Measurements from ENCODE around the gene DAND5.
A peak's percentile ranks its signal among the peaks of the same experiment; 100 is the strongest.

DAND5 gene

DNA sequence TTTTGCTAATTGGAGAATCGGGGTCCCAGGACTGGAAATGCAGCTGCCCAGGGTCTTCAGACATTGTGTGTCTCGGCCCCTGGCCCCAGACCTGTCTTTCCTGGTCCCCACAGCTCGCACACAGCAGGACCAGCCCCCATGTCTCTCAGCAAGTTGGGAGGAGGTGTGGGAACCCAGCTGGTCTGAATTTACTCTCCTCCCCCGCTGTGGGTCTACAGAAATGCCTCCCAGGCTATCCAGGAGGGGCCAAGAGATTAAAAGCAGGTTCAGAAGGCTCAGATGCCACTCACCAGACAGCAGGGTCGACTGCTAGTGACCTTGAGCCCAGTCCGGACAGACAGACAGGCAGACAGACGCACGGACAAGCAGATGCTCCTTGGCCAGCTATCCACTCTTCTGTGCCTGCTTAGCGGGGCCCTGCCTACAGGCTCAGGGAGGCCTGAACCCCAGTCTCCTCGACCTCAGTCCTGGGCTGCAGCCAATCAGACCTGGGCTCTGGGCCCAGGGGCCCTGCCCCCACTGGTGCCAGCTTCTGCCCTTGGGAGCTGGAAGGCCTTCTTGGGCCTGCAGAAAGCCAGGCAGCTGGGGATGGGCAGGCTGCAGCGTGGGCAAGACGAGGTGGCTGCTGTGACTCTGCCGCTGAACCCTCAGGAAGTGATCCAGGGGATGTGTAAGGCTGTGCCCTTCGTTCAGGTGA is at the start of gene DAND5:
Gene DAND5, plus strand, starts transcription at position 285 of the 697 bp plus-strand sequence. Its CDS starts 85 bp downstream, at position 370.
- no peak for DNase-seq (ENCODE audit: low spot score)

GRCh38 chr19:12921047-12921446 is 48.3 kb upstream of the DAND5 start:
- no peak for DNase-seq (ENCODE audit: low spot score)

GRCh38 chr19:12922959-12923358 is 46.4 kb upstream of the DAND5 start:
- DNase-seq (ENCODE audit: low spot score): no peak

- DNase-seq (ENCODE audit: low spot score): no peak
Measured at GRCh38 chr19:12924621-12925310, 44.6 kb upstream of the DAND5 start.

DNA sequence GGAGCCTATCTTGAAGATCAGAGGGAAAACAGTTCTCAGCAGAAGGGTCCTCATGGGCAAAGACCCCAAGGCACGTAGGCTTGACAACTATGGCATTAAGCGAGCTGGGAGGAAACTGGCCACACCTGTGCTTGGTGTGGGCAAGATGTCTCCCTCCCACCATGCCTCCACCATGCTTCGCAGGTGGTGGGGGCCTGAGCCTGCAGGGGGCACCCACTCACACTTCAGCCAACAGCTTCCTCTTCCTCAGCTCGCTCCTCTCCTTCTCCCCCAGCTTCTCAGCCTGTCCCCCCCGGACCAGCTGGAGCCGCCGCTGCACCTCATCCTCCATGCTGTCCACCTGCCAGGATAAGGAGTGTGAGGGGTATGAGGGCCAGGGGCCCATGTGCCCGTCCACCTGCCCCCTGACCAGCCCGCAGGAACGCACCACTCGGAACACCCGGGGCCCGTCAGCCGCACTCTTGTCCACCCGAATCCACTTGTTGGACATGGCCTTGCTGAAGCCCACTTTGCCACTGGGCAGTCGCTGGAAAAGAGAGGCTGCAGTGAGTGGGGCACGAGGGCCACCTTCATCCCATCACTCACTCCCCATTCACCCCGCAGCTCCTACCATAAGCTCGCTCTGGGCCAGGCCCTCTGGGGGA is 39.3 kb upstream of the DAND5 start:
- DNase-seq (ENCODE audit: low spot score): no peak

GRCh38 chr19:12932392-12933286 is 36.7 kb upstream of the DAND5 start:
- no peak for DNase-seq (ENCODE audit: low spot score)

GRCh38 chr19:12933287-12934072 is 35.9 kb upstream of the DAND5 start, which contains the start of gene FARSA:
TSS of gene FARSA (minus strand) at chr19:12933711. CDS start at chr19:12933696, 15 bp downstream.
- DNase-seq (ENCODE audit: low spot score): peak; percentile 95

GRCh38 chr19:12935071-12935470 is 34.3 kb upstream of the DAND5 start:
- DNase-seq (ENCODE audit: low spot score): no peak

- no peak for DNase-seq (ENCODE audit: low spot score)
Measured at GRCh38 chr19:12936582-12936981, 32.8 kb upstream of the DAND5 start.

DNA sequence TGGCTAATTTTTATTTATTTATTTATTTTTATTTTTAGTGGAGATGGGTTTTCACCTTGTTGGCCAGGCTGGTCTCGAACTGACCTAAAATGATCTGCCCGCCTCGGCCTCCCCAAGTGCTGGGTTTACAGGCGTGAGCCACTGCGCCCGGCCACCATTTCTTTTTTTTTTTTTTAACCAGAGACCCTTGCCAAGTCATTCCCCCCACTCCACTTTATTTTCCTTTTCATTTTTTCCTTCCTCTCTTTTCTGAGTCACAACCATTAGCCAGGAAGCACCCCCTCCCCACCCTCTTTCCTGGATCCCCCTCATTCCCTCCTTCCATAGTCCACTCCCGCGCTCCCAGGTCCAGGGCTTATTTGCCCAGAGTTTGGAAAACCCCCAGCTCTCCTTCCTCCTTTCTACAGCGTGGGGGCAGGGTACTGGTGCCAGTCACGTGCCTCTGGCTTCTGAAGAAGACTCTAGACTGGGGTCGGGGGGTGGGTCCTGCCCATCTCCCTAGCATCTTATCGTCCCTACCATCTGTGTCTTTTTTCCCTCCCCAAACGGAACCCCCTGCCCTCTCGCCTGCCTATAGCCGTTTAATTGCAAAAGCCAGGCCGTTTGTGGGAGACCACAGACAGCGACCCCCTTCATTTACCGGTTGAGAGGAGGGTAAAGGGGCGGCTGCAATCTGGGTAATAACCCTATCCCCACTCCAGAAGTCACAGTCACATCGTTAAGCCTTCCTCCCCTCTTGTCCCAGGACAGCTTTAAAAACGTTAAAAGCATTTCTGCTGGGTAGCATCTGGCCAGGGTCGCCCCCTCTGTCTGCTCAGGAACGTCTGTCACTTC is 32.1 kb upstream of the DAND5 start:
- no peak for DNase-seq (ENCODE audit: low spot score)

DNA sequence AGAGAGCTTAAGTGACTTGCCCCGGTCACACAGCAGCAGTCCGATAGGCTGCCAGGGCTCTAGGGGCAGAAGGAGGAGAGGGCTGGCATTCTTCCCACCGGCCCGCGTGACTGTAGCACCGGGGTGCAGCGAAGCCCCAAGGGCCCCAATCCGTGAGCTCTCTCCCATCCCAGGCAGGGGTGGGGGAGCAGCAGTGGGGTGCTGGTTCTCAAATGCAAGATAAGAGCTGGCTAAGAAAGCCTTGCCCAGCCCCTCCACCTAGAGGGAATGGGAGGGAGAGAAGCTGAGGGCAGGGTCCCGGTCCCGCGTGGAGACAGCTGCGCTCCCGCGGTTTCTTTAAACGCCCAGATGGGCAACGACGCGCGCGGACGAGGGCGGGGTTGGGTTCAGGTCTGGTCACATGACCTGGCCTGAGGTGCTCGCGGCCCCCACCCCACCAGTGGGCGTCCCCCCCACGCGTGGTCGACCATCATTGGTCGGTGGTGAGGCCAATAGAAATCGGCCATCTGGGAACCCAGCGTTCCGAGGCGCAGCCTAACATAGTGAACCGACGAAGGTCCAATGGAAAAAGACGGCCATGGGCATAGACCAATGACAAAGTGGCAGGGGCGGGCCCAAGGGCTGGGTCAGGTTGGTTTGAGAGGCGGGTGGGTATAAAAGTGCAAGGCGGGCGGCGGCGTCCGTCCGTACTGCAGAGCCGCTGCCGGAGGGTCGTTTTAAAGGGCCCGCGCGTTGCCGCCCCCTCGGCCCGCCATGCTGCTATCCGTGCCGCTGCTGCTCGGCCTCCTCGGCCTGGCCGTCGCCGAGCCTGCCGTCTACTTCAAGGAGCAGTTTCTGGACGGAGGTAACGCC is 31.2 kb upstream of the DAND5 start, which contains the start of gene CALR:
Gene CALR, plus strand, starts transcription at position 683 of the 852 bp plus-strand sequence. Its CDS starts 71 bp downstream, at position 754.
- DNase-seq (ENCODE audit: low spot score): peak; percentile 100

DNA sequence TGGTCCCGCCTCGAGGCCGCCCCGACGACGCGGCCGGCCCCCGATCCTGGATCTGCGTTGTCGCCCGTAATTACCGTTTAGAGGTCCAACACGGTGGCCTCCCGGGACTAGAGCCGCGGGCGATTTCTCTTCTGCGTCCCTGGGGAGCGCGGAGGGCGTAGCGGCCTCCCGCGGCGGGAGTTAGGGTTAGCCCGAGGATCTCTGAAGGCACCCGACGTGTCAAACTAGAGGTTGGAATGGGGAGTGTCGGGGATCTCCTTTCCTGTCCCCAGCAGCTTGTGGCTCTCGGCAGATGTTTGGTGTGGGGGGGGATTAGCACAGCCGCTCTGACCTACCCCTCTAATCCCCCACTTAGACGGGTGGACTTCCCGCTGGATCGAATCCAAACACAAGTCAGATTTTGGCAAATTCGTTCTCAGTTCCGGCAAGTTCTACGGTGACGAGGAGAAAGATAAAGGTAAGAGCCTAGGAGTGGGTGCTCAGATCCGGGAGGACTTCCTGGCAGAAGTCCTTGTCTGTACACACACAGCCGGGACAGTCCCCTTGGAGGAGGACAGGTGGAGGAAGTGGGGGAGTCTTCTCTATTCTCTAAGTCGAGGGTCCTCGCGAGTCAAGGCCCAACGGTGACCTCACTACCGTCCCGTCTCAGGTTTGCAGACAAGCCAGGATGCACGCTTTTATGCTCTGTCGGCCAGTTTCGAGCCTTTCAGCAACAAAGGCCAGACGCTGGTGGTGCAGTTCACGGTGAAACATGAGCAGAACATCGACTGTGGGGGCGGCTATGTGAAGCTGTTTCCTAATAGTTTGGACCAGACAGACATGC is 30.4 kb upstream of the DAND5 start:
- DNase-seq (ENCODE audit: low spot score): no peak

DNA sequence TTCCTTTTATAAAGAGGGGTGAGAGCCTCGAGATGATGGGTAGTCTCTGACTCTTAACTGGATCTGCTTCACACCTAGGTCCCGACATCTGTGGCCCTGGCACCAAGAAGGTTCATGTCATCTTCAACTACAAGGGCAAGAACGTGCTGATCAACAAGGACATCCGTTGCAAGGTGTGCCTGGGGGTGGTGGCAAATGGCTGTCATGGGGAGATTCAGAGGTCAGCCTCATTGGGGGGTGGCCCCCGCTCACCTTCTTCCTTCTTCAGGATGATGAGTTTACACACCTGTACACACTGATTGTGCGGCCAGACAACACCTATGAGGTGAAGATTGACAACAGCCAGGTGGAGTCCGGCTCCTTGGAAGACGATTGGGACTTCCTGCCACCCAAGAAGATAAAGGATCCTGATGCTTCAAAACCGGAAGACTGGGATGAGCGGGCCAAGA is 29.4 kb upstream of the DAND5 start:
- no peak for DNase-seq (ENCODE audit: low spot score)

DNA sequence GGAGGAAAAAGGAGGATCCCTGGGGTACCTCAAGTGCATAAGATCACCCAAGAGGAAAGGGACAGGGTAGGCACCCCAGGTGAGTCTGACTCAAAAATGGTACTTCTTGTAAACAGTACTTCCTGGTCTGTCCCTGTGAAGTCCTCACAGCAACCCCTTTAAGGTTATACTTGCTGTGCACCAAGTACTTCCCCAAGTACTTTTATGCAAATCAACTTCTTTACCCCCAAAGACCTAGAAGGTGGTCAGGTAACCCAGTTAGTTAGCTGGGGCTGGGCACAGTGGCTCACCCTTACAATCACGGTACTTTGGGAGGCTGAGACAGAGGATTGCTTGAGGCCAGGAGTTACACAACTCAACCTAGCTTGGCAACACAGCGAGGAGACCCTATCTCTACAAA is 28.5 kb upstream of the DAND5 start:
- no peak for DNase-seq (ENCODE audit: low spot score)

GRCh38 chr19:12943437-12944044 is 25.8 kb upstream of the DAND5 start:
- DNase-seq (ENCODE audit: low spot score): no peak

- DNase-seq (ENCODE audit: low spot score): no peak
Measured at GRCh38 chr19:12944104-12944674, 25.2 kb upstream of the DAND5 start.

- DNase-seq (ENCODE audit: low spot score): peak; percentile 98
Measured at GRCh38 chr19:12945479-12946091, 23.8 kb upstream of the DAND5 start, which contains the start of gene RAD23A. TSS of gene RAD23A (plus strand) at chr19:12945862. CDS start at chr19:12945949, 87 bp downstream.
